Psoas muscle (tissue), 8 donors: ENCODE measurements around the gene GYPC. TPM values are rescaled to one million over a fixed set of nuclear protein-coding genes. Genes with fewer than 3 reads are reported as not detected.

Source experiments
- ATAC-seq, 4 donors: fragments of 200-7000 bp; cut with Tn5 transposase; one replicate each; pipeline ENCODE4 v1.9.1; 2020; ENCODE audit warnings: moderate library complexity in 3 of 4, mild to moderate bottlenecking in 2 of 4
- DNase-seq, 2 donors: peaks; one replicate each; pipeline ENCODE4 v3.0.0-alpha.2; 2020
- H3K27ac ChIP-seq: fragments of 200-600 bp; one replicate; pipeline ENCODE4 v1.8.0; 2022
- H3K27me3 ChIP-seq, 3 donors: fragments of 200-600 bp in 1 of 3; one replicate each; pipeline versions ENCODE4 v1.6.1 to v1.8.0; 2013 to 2022; ENCODE audit warnings: low read length in 2 of 3, mild to moderate bottlenecking in 2 of 3, moderate library complexity in 1 of 3; ENCODE audit not compliant: insufficient read depth in 3 of 3
- H3K36me3 ChIP-seq, 2 donors: fragments of 200-600 bp in 1 of 2; one replicate each; pipeline versions ENCODE4 v1.6.1 to v1.8.0; 2013 to 2022; ENCODE audit warnings: low read depth in 1 of 2, mild to moderate bottlenecking in 1 of 2, moderate library complexity in 1 of 2; ENCODE audit not compliant: insufficient read depth in 1 of 2
- H3K4me1 ChIP-seq: fragments of 200-600 bp; one replicate; pipeline ENCODE4 v1.8.0; 2022
- H3K4me3 ChIP-seq: fragments of 200-600 bp; one replicate; pipeline ENCODE4 v1.8.0; 2022; ENCODE audit warnings: mild to moderate bottlenecking
- H3K9me3 ChIP-seq: fragments of 200-600 bp; one replicate; pipeline ENCODE4 v1.8.0; 2022
- CTCF ChIP-seq: fragments of 200-600 bp; IDR thresholded peaks from one replicate; pipeline ENCODE4 v1.8.0; 2022; ENCODE audit warnings: antibody characterized with exemption
- WGBS, 3 donors: extraction: QIAGEN DNeasy Blood & Tissue Kit; methylation state at CpG; one replicate each; pipeline versions ENCODE4 v1.1.6 to v1.1.7; 2013; 5-methylcytosine and 5-hydroxymethylcytosine counted together
- intact Hi-C, 2 donors: fragments of 100-400 bp; cut with DNase I; formaldehyde crosslinking; loops; one replicate each; pipeline versions ENCODE4 v1.11.0 to v1.14.2; 2022
- polyA plus RNA-seq, 3 donors: library from polyadenylated mRNA; stranded (reverse); fragments of 200-250 nt; gene quantifications; one replicate each; pipeline ENCODE4 v1.2.3, GENCODE V29; 2013
- total RNA-seq, 4 donors: library from RNA; stranded (reverse); fragmentation: NEBNext Ultra II Directional in 2 of 4; extraction: Animal tissue kit (Norgen Biotek cat#: 25700) in 2 of 4; gene quantifications; one replicate each; pipeline versions ENCODE4 v1.2.1 to v1.2.4, GENCODE V29; 2021 to 2023
- donor health status: healthy with polysubstance abuse.
- donor health status: DM: no; HTN: no; CAD: no; lungs with moderate emphysema.
- donor health status: Bipolar disorder and iron deficiency.
- donor health status: healthy.
- donor health status: DM: yes; HTN: yes; CAD: no.
- donor health status: DM: no; HTN: no; CAD: no.
- donor health status: DM: no; HTN: no; CAD: no.
- donor health status: DM: yes; HTN: yes; CAD: no.

The GYPC gene
- total and polyA plus RNA-seq, 7 donors = 53.4 to 144 (median 92.7) TPM

- DNase-seq = no peak
- Histone ChIP-seq H3K4me3 (no peak overlapping the region), H3K4me1 (peaks cover 17% of the 10 kb centered on the region), H3K27me3 (no peaks in the 10 kb centered on the region), H3K9me3 (no peaks in the 10 kb centered on the region), H3K36me3 (peaks cover 0 to 19% of the 10 kb centered on the region in 2 donors), H3K27ac (peak overlapping the region; percentile 3)
- intact Hi-C loops = no loop called here
- WGBS, 3 donors = 37 to 51% (median 45%) methylated on average over 2 of the region's 2 CpGs
- no peak for ATAC-seq
- TF ChIP-seq CTCF = no peak
Measured at GRCh38 chr2:126700677-126701076, 44.7 kb downstream of the GYPC start.

DNA sequence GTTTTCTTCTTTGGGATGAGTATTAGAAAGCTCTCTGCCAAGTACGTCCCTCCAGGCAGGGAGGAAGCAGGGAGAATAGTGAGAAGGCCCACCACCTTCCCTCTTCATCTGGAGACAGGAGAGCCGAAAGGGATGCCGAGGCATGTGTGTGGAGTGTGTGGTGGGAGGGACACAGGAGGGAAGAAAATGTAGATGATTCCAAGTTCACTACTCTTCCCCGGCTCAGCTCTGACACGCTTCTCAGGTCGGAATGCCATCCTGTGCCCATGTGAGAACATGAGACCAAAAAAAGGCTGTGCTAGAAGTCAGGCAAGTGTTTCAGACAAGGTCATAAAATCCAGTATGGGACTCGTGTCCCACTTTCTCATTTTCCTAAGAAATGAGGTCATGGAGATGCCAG lies 47.4 kb downstream of the GYPC start:
- intact Hi-C loops = no loop called here

GRCh38 chr2:126704434-126705160 lies 48.6 kb downstream of the GYPC start:
- ATAC-seq = no peak
- intact Hi-C loops = no loop called here
- no peak for DNase-seq
- no peaks in the 10 kb centered on the region for H3K4me1 ChIP-seq
- no peaks in the 10 kb centered on the region for H3K27me3 ChIP-seq
- H3K9me3 ChIP-seq = no peaks in the 10 kb centered on the region
- no peak overlapping the region for H3K4me3 ChIP-seq
- WGBS, 3 donors = 69 to 80% (median 76%) methylated on average over 2 of the region's 2 CpGs
- H3K27ac ChIP-seq = no peak overlapping the region
- no peak for TF ChIP-seq CTCF
- H3K36me3 ChIP-seq = no peaks in the 10 kb centered on the region

More for the DNA sequence above, 47.4 kb downstream of the GYPC start:
- H3K27ac ChIP-seq = no peak overlapping the region
- peaks cover 0 to 2% of the 10 kb centered on the region in 2 donors for H3K36me3 ChIP-seq
- ATAC-seq (no peak), DNase-seq (no peak)
- TF ChIP-seq CTCF = no peak
- peaks cover 8% of the 10 kb centered on the region for H3K4me1 ChIP-seq
- H3K4me3 ChIP-seq = no peak overlapping the region
- H3K9me3 ChIP-seq = no peaks in the 10 kb centered on the region
- WGBS, 3 donors = 59 to 75% (median 60%) methylated on average over 7 of the region's 7 CpGs
- no peaks in the 10 kb centered on the region for H3K27me3 ChIP-seq

DNA sequence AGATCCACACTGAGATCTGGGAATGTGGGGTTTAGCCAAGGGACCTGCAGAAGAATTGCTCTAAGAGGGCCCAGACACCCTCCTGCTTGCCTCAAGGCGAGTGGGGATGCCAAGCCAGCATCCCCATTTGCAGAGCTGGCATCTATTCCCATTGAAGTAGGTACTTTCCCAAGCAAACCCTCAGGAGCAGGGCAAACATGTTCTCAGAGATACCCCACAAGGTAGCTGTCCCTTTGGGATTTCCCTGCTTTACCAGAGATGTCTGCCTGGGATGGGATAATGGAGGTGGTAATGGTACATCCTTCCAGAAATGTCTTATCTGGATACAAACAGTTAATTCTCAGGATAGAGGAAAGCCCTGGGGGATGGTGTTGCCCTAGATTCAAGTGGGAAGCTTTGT lies 51.2 kb downstream of the GYPC start:
- Histone ChIP-seq H3K27ac (no peak overlapping the region), H3K27me3 (no peaks in the 10 kb centered on the region), H3K9me3 (no peaks in the 10 kb centered on the region), H3K36me3 (no peaks in the 10 kb centered on the region), H3K4me3 (no peak overlapping the region), H3K4me1 (no peaks in the 10 kb centered on the region)
- no peak for TF ChIP-seq CTCF
- WGBS, 3 donors = 94 to 100% (median 100%) methylated on average over 1 of the region's 1 CpG
- intact Hi-C loops = no loop called here
- DNase-seq (no peak), ATAC-seq (no peak)

DNA sequence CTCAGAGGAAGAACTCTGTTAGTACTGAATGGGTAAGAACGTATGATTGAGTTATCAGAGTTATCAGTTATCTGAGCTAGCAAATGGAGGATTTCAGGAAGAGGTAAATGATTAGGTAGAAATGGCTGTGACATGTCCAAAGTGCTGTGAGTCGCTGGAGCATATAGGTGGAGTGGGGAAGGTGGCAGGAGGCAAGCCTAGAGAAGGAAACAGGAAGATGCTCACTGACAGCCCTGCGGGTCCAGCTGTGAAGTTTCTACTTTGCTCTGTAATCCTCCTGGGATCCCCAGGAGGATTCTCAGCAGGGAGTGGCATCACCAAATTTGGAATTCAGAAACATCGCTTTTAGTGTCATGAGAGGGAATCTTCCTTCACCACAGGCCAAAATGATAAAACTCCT lies 52.0 kb downstream of the GYPC start:
- H3K9me3 ChIP-seq = no peaks in the 10 kb centered on the region
- no peak for DNase-seq
- H3K36me3 ChIP-seq = no peaks in the 10 kb centered on the region
- 69 to 81% (median 80%) methylated on average over 4 of the region's 4 CpGs for WGBS, 3 donors
- H3K27me3 ChIP-seq = no peaks in the 10 kb centered on the region
- intact Hi-C loops = no loop called here
- ATAC-seq = no peak
- no peak overlapping the region for H3K4me3 ChIP-seq
- no peak overlapping the region for H3K27ac ChIP-seq
- H3K4me1 ChIP-seq = no peaks in the 10 kb centered on the region
- TF ChIP-seq CTCF = no peak
